HepG2 (cell line): Measurements from ENCODE around the gene PLIN5. TPM values are rescaled to one million over a fixed set of nuclear protein-coding genes. Genes with fewer than 3 reads are reported as not detected.

Source experiments
- ASH2L ChIP-seq: fragments of 300-600, 200-600 bp; sonication (generic); IDR thresholded peaks from 2 replicates; pipeline ENCODE4 v1.7.0; 2017; ENCODE audit warnings: low read depth, mild to moderate bottlenecking, moderate library complexity, mixed read lengths, low read length; ENCODE audit not compliant: insufficient read length
- MEIS2 ChIP-seq: sonication (generic); formaldehyde crosslinking; IDR thresholded peaks from 2 replicates; pipeline ENCODE4 v1.9.0; 2021; ENCODE audit warnings: mild to moderate bottlenecking, missing genetic modification reagents
- NKX3-1 ChIP-seq: sonication (generic); formaldehyde crosslinking; IDR thresholded peaks from 2 replicates; pipeline ENCODE4 v1.5.0; 2020; ENCODE audit warnings: missing genetic modification reagents
- U2AF1 ChIP-seq: fragments of 200-400 bp; formaldehyde crosslinking; optimal IDR thresholded peaks from 2 replicates; pipeline ENCODE3; 2017; ENCODE audit warnings: mild to moderate bottlenecking, low read depth, low read length
- ZFP41 ChIP-seq: sonication (generic); formaldehyde crosslinking; IDR thresholded peaks from 2 replicates; pipeline ENCODE4 v1.4.0; 2020; ENCODE audit warnings: mild to moderate bottlenecking, missing genetic modification reagents, borderline replicate concordance
- ZNF3 ChIP-seq: IDR thresholded peaks from 2 replicates; pipeline ENCODE4 v1.7.0; 2017; ENCODE audit warnings: inconsistent platforms
- ZNF782 ChIP-seq: sonication (generic); formaldehyde crosslinking; IDR thresholded peaks from 2 replicates; pipeline ENCODE4 v1.4.0; 2020; ENCODE audit warnings: missing genetic modification reagents, mild to moderate bottlenecking, borderline replicate concordance
- ZSCAN22 ChIP-seq: sonication (generic); formaldehyde crosslinking; IDR thresholded peaks from 2 replicates; pipeline ENCODE4 v1.4.0; 2020; ENCODE audit warnings: mild to moderate bottlenecking, missing genetic modification reagents
- ZSCAN31 ChIP-seq: sonication (generic); formaldehyde crosslinking; IDR thresholded peaks from 2 replicates; pipeline ENCODE4 v1.5.0; 2020; ENCODE audit warnings: low read depth, mild to moderate bottlenecking, missing genetic modification reagents
- polyA plus RNA-seq, 8 experiments: library from polyadenylated mRNA; depleted of rRNA in 3 of 8; stranded (reverse) in 7 of 8; unstranded in 1 of 8; fragments of >200 nt; fragmentation: Illumina TruSeq in 4 of 8; extraction: Trizol in 4 of 8; gene quantifications; 2 replicates each; pipeline versions ENCODE4 v1.2.1 to v1.2.3, GENCODE V29; 2011 to 2016; ENCODE audit warnings: low read depth in 4 of 8, missing spikeins in 1 of 8, mixed read lengths in 1 of 8; ENCODE audit not compliant: insufficient read depth in 1 of 8
- total RNA-seq, 5 experiments: library from RNA; depleted of rRNA; stranded (reverse); fragments of >200 nt; fragmentation: Illumina TruSeq; extraction: Trizol; gene quantifications; 2 replicates each; pipeline ENCODE4 v1.2.3, GENCODE V29; 2016; ENCODE audit warnings: low read depth in 1 of 5
- TF ChIP-seq, protein P1 (sequence below): sonication (generic); formaldehyde crosslinking; IDR thresholded peaks from 2 replicates; pipeline ENCODE4 v1.9.0; 2021; ENCODE audit warnings: missing genetic modification reagents, borderline replicate concordance
- TF ChIP-seq, protein P2 (sequence below): sonication (generic); formaldehyde crosslinking; IDR thresholded peaks from 2 replicates; pipeline ENCODE4 v1.5.0; 2020; ENCODE audit warnings: mild to moderate bottlenecking, missing genetic modification reagents, borderline replicate concordance
- TF ChIP-seq, protein P3 (sequence below): sonication (generic); formaldehyde crosslinking; IDR thresholded peaks from 2 replicates; pipeline ENCODE4 v1.5.0; 2020; ENCODE audit warnings: missing genetic modification reagents
- TF ChIP-seq, protein P4 (sequence below): sonication (generic); formaldehyde crosslinking; IDR thresholded peaks from 2 replicates; pipeline ENCODE4 v1.8.0; 2022; ENCODE audit warnings: missing genetic modification reagents, low read depth, mild to moderate bottlenecking, borderline replicate concordance
- TF ChIP-seq, protein P5 (sequence below): sonication (generic); formaldehyde crosslinking; IDR thresholded peaks from 2 replicates; pipeline ENCODE4 v1.5.0; 2020; ENCODE audit warnings: missing genetic modification reagents

Gene PLIN5
- total and polyA plus RNA-seq, 2 of the 13 experiments (the other 11 are each of a cell fraction or from before 2014, with no cell fraction given), result 1.8 to 4.8 TPM

DNA sequence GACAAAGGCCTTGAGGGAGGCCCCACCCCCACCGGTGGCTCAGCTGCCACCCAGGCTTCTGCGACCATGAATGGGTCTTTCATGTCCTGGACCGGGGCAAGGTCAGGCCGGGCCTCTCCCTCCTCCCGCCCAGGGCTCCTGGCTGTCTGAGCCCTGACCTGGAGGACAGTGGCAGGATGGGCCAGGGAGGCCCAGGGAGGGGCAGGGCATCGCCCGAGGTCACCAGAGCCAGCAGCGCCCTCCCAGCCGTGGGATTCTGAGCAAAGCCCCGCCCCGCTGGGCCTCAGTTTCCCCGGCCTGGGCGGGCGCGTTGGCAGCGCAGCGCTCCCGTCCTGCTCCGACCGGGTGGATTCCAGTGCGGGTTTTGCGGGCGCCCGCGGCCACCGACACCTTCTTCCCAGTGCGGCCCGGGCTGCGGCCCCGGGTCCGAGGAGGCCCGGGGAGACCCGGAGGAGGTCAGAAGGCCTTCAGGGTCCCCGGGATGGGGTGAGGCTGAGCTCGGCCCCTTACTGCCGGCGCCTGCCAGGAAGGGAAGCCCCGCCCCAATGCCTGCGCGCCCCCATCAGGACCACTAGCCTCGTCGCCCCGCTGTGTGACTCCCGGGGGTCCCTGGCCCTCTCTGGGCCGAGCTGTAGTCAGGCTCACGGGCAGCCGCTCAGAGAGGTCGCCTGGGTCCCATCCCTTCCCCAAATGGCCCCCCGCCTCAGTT is 49.1 kb upstream of the PLIN5 start (continued):
- TF ChIP-seq, protein P1, sequence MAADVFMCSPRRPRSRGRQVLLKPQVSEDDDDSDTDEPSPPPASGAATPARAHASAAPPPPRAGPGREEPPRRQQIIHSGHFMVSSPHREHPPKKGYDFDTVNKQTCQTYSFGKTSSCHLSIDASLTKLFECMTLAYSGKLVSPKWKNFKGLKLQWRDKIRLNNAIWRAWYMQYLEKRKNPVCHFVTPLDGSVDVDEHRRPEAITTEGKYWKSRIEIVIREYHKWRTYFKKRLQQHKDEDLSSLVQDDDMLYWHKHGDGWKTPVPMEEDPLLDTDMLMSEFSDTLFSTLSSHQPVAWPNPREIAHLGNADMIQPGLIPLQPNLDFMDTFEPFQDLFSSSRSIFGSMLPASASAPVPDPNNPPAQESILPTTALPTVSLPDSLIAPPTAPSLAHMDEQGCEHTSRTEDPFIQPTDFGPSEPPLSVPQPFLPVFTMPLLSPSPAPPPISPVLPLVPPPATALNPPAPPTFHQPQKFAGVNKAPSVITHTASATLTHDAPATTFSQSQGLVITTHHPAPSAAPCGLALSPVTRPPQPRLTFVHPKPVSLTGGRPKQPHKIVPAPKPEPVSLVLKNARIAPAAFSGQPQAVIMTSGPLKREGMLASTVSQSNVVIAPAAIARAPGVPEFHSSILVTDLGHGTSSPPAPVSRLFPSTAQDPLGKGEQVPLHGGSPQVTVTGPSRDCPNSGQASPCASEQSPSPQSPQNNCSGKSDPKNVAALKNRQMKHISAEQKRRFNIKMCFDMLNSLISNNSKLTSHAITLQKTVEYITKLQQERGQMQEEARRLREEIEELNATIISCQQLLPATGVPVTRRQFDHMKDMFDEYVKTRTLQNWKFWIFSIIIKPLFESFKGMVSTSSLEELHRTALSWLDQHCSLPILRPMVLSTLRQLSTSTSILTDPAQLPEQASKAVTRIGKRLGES, result no peak
- TF ChIP-seq MEIS2, result peak; percentile 90
- TF ChIP-seq, protein P2, sequence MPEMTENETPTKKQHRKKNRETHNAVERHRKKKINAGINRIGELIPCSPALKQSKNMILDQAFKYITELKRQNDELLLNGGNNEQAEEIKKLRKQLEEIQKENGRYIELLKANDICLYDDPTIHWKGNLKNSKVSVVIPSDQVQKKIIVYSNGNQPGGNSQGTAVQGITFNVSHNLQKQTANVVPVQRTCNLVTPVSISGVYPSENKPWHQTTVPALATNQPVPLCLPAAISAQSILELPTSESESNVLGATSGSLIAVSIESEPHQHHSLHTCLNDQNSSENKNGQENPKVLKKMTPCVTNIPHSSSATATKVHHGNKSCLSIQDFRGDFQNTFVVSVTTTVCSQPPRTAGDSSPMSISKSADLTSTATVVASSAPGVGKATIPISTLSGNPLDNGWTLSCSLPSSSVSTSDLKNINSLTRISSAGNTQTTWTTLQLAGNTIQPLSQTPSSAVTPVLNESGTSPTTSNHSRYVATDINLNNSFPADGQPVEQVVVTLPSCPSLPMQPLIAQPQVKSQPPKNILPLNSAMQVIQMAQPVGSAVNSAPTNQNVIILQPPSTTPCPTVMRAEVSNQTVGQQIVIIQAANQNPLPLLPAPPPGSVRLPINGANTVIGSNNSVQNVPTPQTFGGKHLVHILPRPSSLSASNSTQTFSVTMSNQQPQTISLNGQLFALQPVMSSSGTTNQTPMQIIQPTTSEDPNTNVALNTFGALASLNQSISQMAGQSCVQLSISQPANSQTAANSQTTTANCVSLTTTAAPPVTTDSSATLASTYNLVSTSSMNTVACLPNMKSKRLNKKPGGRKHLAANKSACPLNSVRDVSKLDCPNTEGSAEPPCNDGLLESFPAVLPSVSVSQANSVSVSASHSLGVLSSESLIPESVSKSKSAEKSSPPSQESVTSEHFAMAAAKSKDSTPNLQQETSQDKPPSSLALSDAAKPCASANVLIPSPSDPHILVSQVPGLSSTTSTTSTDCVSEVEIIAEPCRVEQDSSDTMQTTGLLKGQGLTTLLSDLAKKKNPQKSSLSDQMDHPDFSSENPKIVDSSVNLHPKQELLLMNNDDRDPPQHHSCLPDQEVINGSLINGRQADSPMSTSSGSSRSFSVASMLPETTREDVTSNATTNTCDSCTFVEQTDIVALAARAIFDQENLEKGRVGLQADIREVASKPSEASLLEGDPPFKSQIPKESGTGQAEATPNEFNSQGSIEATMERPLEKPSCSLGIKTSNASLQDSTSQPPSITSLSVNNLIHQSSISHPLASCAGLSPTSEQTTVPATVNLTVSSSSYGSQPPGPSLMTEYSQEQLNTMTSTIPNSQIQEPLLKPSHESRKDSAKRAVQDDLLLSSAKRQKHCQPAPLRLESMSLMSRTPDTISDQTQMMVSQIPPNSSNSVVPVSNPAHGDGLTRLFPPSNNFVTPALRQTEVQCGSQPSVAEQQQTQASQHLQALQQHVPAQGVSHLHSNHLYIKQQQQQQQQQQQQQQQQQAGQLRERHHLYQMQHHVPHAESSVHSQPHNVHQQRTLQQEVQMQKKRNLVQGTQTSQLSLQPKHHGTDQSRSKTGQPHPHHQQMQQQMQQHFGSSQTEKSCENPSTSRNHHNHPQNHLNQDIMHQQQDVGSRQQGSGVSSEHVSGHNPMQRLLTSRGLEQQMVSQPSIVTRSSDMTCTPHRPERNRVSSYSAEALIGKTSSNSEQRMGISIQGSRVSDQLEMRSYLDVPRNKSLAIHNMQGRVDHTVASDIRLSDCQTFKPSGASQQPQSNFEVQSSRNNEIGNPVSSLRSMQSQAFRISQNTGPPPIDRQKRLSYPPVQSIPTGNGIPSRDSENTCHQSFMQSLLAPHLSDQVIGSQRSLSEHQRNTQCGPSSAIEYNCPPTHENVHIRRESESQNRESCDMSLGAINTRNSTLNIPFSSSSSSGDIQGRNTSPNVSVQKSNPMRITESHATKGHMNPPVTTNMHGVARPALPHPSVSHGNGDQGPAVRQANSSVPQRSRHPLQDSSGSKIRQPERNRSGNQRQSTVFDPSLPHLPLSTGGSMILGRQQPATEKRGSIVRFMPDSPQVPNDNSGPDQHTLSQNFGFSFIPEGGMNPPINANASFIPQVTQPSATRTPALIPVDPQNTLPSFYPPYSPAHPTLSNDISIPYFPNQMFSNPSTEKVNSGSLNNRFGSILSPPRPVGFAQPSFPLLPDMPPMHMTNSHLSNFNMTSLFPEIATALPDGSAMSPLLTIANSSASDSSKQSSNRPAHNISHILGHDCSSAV (CRISPR knock-in tag), result no peak
- TF ChIP-seq, protein P3, sequence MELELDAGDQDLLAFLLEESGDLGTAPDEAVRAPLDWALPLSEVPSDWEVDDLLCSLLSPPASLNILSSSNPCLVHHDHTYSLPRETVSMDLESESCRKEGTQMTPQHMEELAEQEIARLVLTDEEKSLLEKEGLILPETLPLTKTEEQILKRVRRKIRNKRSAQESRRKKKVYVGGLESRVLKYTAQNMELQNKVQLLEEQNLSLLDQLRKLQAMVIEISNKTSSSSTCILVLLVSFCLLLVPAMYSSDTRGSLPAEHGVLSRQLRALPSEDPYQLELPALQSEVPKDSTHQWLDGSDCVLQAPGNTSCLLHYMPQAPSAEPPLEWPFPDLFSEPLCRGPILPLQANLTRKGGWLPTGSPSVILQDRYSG (CRISPR knock-in tag), result peak; percentile 83; the same call in 1 of the 2 replicates
- TF ChIP-seq ZNF3 (CRISPR knock-in tag), result no peak
- no peak for TF ChIP-seq ZFP41 (CRISPR knock-in tag)
- TF ChIP-seq ZNF782, result 0 out of 2 replicates have a peak, but pooled peaks have one; percentile 43
- TF ChIP-seq, protein P4, sequence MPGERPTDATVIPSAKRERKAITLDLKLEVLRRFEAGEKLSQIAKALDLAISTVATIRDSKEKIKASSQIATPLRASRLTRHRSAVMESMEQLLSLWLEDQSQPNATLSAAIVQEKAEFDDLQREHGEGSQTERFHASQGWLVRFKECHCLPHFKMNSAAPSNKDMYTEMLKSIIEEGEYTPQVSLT, result no peak; the same call in 1 of the 2 replicates
- TF ChIP-seq U2AF1, result no peak
- 0 out of 2 replicates have a peak, but pooled peaks have one; percentile 17 for TF ChIP-seq ZSCAN31
- TF ChIP-seq NKX3-1 (CRISPR knock-in tag), result peak; percentile 37; the same call in 1 of the 2 replicates
- TF ChIP-seq, protein P5, sequence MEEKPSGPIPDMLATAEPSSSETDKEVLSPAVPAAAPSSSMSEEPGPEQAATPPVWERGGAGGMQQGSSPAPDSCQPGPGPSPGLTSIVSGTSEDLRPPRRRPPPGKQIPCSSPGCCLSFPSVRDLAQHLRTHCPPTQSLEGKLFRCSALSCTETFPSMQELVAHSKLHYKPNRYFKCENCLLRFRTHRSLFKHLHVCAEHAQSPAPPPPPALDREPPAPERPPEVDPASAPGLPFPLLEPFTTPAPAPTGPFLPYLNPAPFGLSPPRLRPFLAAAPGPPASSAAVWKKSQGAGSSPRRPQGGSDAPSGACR (CRISPR knock-in tag), result 0 out of 2 replicates have a peak, but pooled peaks have one; percentile 72
- no peak for TF ChIP-seq ASH2L
- TF ChIP-seq ZSCAN22, result no peak
